Skeletal muscle tissue (tissue), 4 donors: ENCODE data around the gene ART5. TPM values are rescaled to one million over a fixed set of nuclear protein-coding genes. Genes with fewer than 3 reads are reported as not detected.

ENCODE experiments used
- H3K27ac ChIP-seq: one replicate; pipeline ENCODE4 v1.7.0; 2013; ENCODE audit warnings: mild to moderate bottlenecking, low read depth, low read length, inconsistent platforms
- H3K27me3 ChIP-seq, 3 donors: one replicate each; pipeline ENCODE4 v1.7.0; 2013; ENCODE audit warnings: low read length in 3 of 3; ENCODE audit not compliant: control insufficient read depth in 3 of 3, insufficient read depth in 3 of 3
- H3K36me3 ChIP-seq, 3 donors: one replicate each; pipeline ENCODE4 v1.7.0; 2013; ENCODE audit warnings: low read length in 3 of 3; ENCODE audit not compliant: control insufficient read depth in 3 of 3, insufficient read depth in 3 of 3
- H3K4me1 ChIP-seq, 3 donors: one replicate each; pipeline ENCODE4 v1.7.0; 2013; ENCODE audit warnings: low read length in 3 of 3, mild to moderate bottlenecking in 3 of 3; ENCODE audit not compliant: control insufficient read depth in 3 of 3, insufficient read depth in 3 of 3
- H3K4me3 ChIP-seq, 3 donors: one replicate each; pipeline ENCODE4 v1.7.0; 2013; ENCODE audit warnings: low read length in 3 of 3
- H3K9ac ChIP-seq, 3 donors: one replicate each; pipeline ENCODE4 v1.7.0; 2013; ENCODE audit warnings: low read length in 3 of 3, mild to moderate bottlenecking in 3 of 3, moderate library complexity in 2 of 3, low read depth in 1 of 3
- H3K9me3 ChIP-seq, 3 donors: one replicate each; pipeline ENCODE4 v1.7.0; 2013; ENCODE audit warnings: low read length in 3 of 3; ENCODE audit not compliant: control insufficient read depth in 3 of 3
- total RNA-seq: library from RNA; depleted of rRNA; stranded (reverse); fragments of >200 nt; gene quantifications from one replicate; pipeline ENCODE4 v1.2.3, GENCODE V29; 2014
- donor health status: Osteomylitis.

Gene ART5
- total RNA-seq, 1 donor from 2014 or later = 0.52 TPM

DNA sequence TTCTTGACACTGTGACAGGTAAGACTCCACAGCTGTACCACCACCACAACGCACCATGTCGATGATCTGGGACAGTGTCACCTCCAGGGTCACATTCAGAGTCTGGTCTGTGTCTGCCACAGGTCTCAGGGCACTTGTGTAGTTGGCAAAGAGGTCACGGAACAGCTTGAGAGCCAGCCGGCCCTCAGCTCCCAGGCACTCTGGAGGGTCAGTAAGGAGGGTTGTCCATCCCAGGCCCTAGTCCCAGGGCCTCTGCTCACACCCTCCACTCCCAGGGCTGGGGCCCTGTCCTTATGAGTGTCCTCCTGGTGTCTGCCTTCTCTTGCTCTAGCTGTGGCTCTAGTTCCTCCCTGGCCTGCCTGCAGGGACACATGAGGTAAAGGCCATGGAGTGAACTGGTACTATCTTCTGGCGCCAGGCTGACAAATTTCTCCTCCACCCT lies 28.0 kb upstream of the ART5 start:
- Histone ChIP-seq H3K27ac (no peak overlapping the region), H3K36me3 (peaks cover 28 to 61% (median 49%) of the 10 kb centered on the region in 3 donors), H3K9me3 (no peaks in the 10 kb centered on the region), H3K27me3 (no peaks in the 10 kb centered on the region), H3K4me3 (no peak overlapping the region), H3K9ac (no peak overlapping the region), H3K4me1 (no peaks in the 10 kb centered on the region)

GRCh38 chr11:3669128-3669527 lies 27.3 kb upstream of the ART5 start:
- Histone ChIP-seq H3K9ac (no peak overlapping the region), H3K4me3 (no peak overlapping the region), H3K27me3 (no peaks in the 10 kb centered on the region), H3K27ac (no peak overlapping the region), H3K36me3 (peaks cover 34 to 65% (median 49%) of the 10 kb centered on the region in 3 donors), H3K4me1 (no peaks in the 10 kb centered on the region), H3K9me3 (no peaks in the 10 kb centered on the region)

- H3K9me3 ChIP-seq = no peaks in the 10 kb centered on the region
- H3K27me3 ChIP-seq = no peaks in the 10 kb centered on the region
- H3K4me1 ChIP-seq = no peaks in the 10 kb centered on the region
- H3K4me3 ChIP-seq = no peak overlapping the region
- no peak overlapping the region for H3K27ac ChIP-seq
- peaks cover 36 to 63% (median 46%) of the 10 kb centered on the region in 3 donors for H3K36me3 ChIP-seq
- H3K9ac ChIP-seq = no peak overlapping the region
Measured at GRCh38 chr11:3667149-3668035, 25.6 kb upstream of the ART5 start.

- H3K36me3 ChIP-seq = peaks cover 36 to 54% (median 38%) of the 10 kb centered on the region in 3 donors
- H3K9ac ChIP-seq = no peak overlapping the region
Measured at GRCh38 chr11:3666023-3666530, 24.3 kb upstream of the ART5 start.

GRCh38 chr11:3665336-3666022 lies 23.7 kb upstream of the ART5 start:
- H3K36me3 ChIP-seq = peaks cover 38 to 51% (median 40%) of the 10 kb centered on the region in 3 donors

More at GRCh38 chr11:3666023-3666530, 24.3 kb upstream of the ART5 start:
- H3K27ac ChIP-seq = no peak overlapping the region
- H3K4me1 ChIP-seq = no peaks in the 10 kb centered on the region
- no peaks in the 10 kb centered on the region for H3K27me3 ChIP-seq
- H3K9me3 ChIP-seq = no peaks in the 10 kb centered on the region
- no peak overlapping the region for H3K4me3 ChIP-seq

GRCh38 chr11:3664032-3664630 lies 22.3 kb upstream of the ART5 start:
- Histone ChIP-seq H3K9ac (no peak overlapping the region), H3K4me3 (no peak overlapping the region), H3K36me3 (peaks cover 36 to 53% (median 40%) of the 10 kb centered on the region in 3 donors), H3K27me3 (no peaks in the 10 kb centered on the region), H3K27ac (no peak overlapping the region), H3K9me3 (no peaks in the 10 kb centered on the region), H3K4me1 (no peaks in the 10 kb centered on the region)

More at GRCh38 chr11:3665336-3666022, 23.7 kb upstream of the ART5 start:
- Histone ChIP-seq H3K9me3 (no peaks in the 10 kb centered on the region), H3K9ac (no peak overlapping the region), H3K4me3 (no peak overlapping the region), H3K27me3 (no peaks in the 10 kb centered on the region), H3K27ac (no peak overlapping the region), H3K4me1 (no peaks in the 10 kb centered on the region)

- H3K9me3 ChIP-seq = no peaks in the 10 kb centered on the region
- no peaks in the 10 kb centered on the region for H3K4me1 ChIP-seq
- no peak overlapping the region for H3K9ac ChIP-seq
- H3K4me3 ChIP-seq = no peak overlapping the region
- no peaks in the 10 kb centered on the region for H3K27me3 ChIP-seq
- H3K36me3 ChIP-seq = peaks cover 31 to 51% (median 32%) of the 10 kb centered on the region in 3 donors
- no peak overlapping the region for H3K27ac ChIP-seq
Measured at GRCh38 chr11:3662856-3663255, 21.1 kb upstream of the ART5 start.

GRCh38 chr11:3660960-3661359 lies 19.2 kb upstream of the ART5 start:
- Histone ChIP-seq H3K9me3 (no peaks in the 10 kb centered on the region), H3K9ac (no peak overlapping the region), H3K27me3 (no peaks in the 10 kb centered on the region), H3K4me1 (no peaks in the 10 kb centered on the region), H3K27ac (no peak overlapping the region), H3K36me3 (peaks cover 24 to 41% (median 25%) of the 10 kb centered on the region in 3 donors), H3K4me3 (no peak overlapping the region)

GRCh38 chr11:3659595-3660515 lies 18.1 kb upstream of the ART5 start:
- H3K27ac ChIP-seq = no peak overlapping the region
- no peaks in the 10 kb centered on the region for H3K27me3 ChIP-seq
- no peaks in the 10 kb centered on the region for H3K4me1 ChIP-seq
- no peaks in the 10 kb centered on the region for H3K9me3 ChIP-seq
- H3K4me3 ChIP-seq = no peak overlapping the region
- no peak overlapping the region for H3K9ac ChIP-seq
- peaks cover 18 to 30% (median 19%) of the 10 kb centered on the region in 3 donors for H3K36me3 ChIP-seq
